ENCODE results near the gene CD2. TPM values are rescaled to one million over a fixed set of nuclear protein-coding genes. Genes with fewer than 3 reads are reported as not detected.

Gene CD2
- total and polyA plus RNA-seq, 2 of the 8 experiments (the other 6 are each of a cell fraction or from before 2014, with no cell fraction given), result not detected

GRCh38 chr1:116724765-116725375 is 29.4 kb upstream of the CD2 start:
- 54% methylated on average over 7 of the region's 7 CpGs; no CpG with 5 or more reads in 1 of the 2 experiments for WGBS, 2 experiments (ENCODE audit: extremely low coverage in 1 of 2, insufficient coverage in 1 of 2, insufficient read length in 1 of 2, insufficient replicate concordance in 2 of 2, low coverage in 1 of 2, low lambda C conversion rate in 2 of 2, missing lambda C conversion rate in 1 of 2)
- Histone ChIP-seq H3K4me1 (replicated peaks in 1 of 4; ENCODE audit: control insufficient read depth in 3 of 4, insufficient read depth in 4 of 4, low read length in 3 of 4) (no peaks in the 10 kb centered on the region), H3K9me3 (ENCODE audit: insufficient read depth in 2 of 2, low read depth in 1 of 2, low read length in 1 of 2) (no peaks in the 10 kb centered on the region), H3K4me2 (ENCODE audit: insufficient read depth in 1 of 2, low read depth in 2 of 2, low read length in 2 of 2) (no peak overlapping the region), H4K8ac (ENCODE audit: extremely low read depth, insufficient read depth, low read length) (no peak overlapping the region), H3K56ac (replicated peaks; ENCODE audit: insufficient read length, low read depth, low read length) (no peak overlapping the region), H3K9ac (replicated peaks in 1 of 4; ENCODE audit: extremely low read depth in 1 of 4, low read depth in 3 of 4, low read length in 3 of 4) (no peak overlapping the region), H4K5ac (ENCODE audit: insufficient read length, low read depth, low read length) (no peak overlapping the region), H3K18ac (ENCODE audit: extremely low read depth, low read length) (no peak overlapping the region), H3K36me3 (ENCODE audit: control insufficient read depth in 2 of 4, insufficient read depth in 4 of 4, low read length in 3 of 4) (no peaks in the 10 kb centered on the region), H2BK5ac (ENCODE audit: low read depth, low read length) (no peak overlapping the region), H3K14ac (ENCODE audit: insufficient read length) (no peak overlapping the region), H2AK5ac (ENCODE audit: low read depth, low read length) (no peak overlapping the region), H4K91ac (replicated peaks; ENCODE audit: insufficient read length, low read length) (no peak overlapping the region), H3K79me1 (ENCODE audit: low read depth, low read length) (no peaks in the 10 kb centered on the region), H3K79me2 (ENCODE audit: control insufficient read depth in 1 of 2, insufficient read depth in 2 of 2, low read length in 2 of 2) (no peaks in the 10 kb centered on the region), H3K4me3 (ENCODE audit: extremely low read depth in 1 of 4, insufficient read depth in 2 of 4, low read depth in 3 of 4, low read length in 4 of 4) (no peak overlapping the region), H3K23ac (ENCODE audit: insufficient read length) (no peak overlapping the region), H2BK20ac (ENCODE audit: low read length) (0 out of 2 replicates have a peak overlapping the region, but pooled peaks have one; percentile 11), H2BK15ac (ENCODE audit: low read length) (no peak overlapping the region), H2BK12ac (ENCODE audit: low read depth, low read length) (no peak overlapping the region), H4K20me1 (replicated peaks in 1 of 2; ENCODE audit: control insufficient read depth in 1 of 2, insufficient read depth in 2 of 2, low read length in 2 of 2) (no peaks in the 10 kb centered on the region), H3K4ac (replicated peaks; ENCODE audit: insufficient read length, low read depth, low read length) (no peak overlapping the region), H3K23me2 (ENCODE audit: low read depth, low read length) (no peaks in the 10 kb centered on the region; the same call in 1 of the 2 replicates), H3K27me3 (replicated peaks in 1 of 4; ENCODE audit: control insufficient read depth in 3 of 4, extremely low read depth in 1 of 4, insufficient read depth in 3 of 4, low read length in 3 of 4) (no peaks in the 10 kb centered on the region), H2AFZ (ENCODE audit: low read length) (no peak overlapping the region), H2BK120ac (replicated peaks; ENCODE audit: low read depth, low read length) (no peak overlapping the region), H3K27ac (ENCODE audit: low read depth, low read length) (no peak overlapping the region)
- ChIA-PET POLR2A (ENCODE audit: partially characterized antibody) (interaction anchor here (0.7 kb wide), 1 partner anchor 335 kb away, joined by 3 read pairs; the partner anchor contains the start of gene TTF2), CTCF (ENCODE audit: partially characterized antibody) (interaction anchor here (0.6 to 7.3 kb wide), 52 partner anchors 9 to 1538 kb away, joined by 3 to 62 read pairs (median 4); no protein-coding TSS in a partner anchor)
- TF ChIP-seq KDM4A (IDR thresholded peaks at IDR 0.05; ENCODE audit: low read depth, low read length, severe bottlenecking), result no peak
- peak; percentile 59 to 61 for TF ChIP-seq RAD21 (IDR thresholded peaks at IDR 0.05 in 1 of 2, conservative IDR thresholded peaks at IDR 0.05 in 1 of 2; ENCODE audit: low read depth in 2 of 2, low read length in 2 of 2)
- no peak for TF ChIP-seq RFX5 (IDR thresholded peaks at IDR 0.05; ENCODE audit: borderline replicate concordance, low read depth, low read length)
- no peak for TF ChIP-seq ZNF274 (IDR thresholded peaks at IDR 0.05; ENCODE audit: borderline replicate concordance, extremely low read depth, low read length)
- no peak for TF ChIP-seq TBP (IDR thresholded peaks at IDR 0.05; ENCODE audit: low read depth, low read length)
- no peak for TF ChIP-seq SP4 (IDR thresholded peaks at IDR 0.05; ENCODE audit: low read length)
- TF ChIP-seq SIRT6 (IDR thresholded peaks at IDR 0.05; ENCODE audit: low read length), result no peak
- TF ChIP-seq CTCF (IDR thresholded peaks at IDR 0.05; ENCODE audit: control extremely low read depth in 1 of 3, insufficient read depth in 1 of 3, low read depth in 1 of 3, low read length in 3 of 3), result peak in 2 of 3 experiments; percentile 34 to 63; a peak in 2 of 4 replicates
- DNase-seq (ENCODE audit: low read depth in 1 of 2, low spot score in 2 of 2) (peak in 1 of 2 experiments; percentile 72), FAIRE-seq (no peak)

Measured in H1 (cell line).